Heart left ventricle (tissue), 16 donors: ENCODE results near the gene INTS11. TPM values are rescaled to one million over a fixed set of nuclear protein-coding genes. Genes with fewer than 3 reads are reported as not detected.

Experiments used
- ATAC-seq, 4 donors: fragments of 200-7000 bp; cut with Tn5 transposase; one replicate each; pipeline ENCODE4 v1.9.1; 2020 to 2022; ENCODE audit warnings: moderate library complexity in 4 of 4, mild to moderate bottlenecking in 3 of 4, moderate number of reproducible peaks in 1 of 4
- DNase-seq, 5 donors: peaks; one replicate each; pipeline ENCODE4 v3.0.0-alpha.2; 2020
- H3K27ac ChIP-seq, 12 donors: fragments of 200-600 bp; sonication (generic) in 4 of 12; one replicate each; pipeline versions ENCODE4 v1.5.0 to v1.8.0; 2016 to 2022; ENCODE audit warnings: mild to moderate bottlenecking in 2 of 12
- H3K27me3 ChIP-seq, 9 donors: fragments of 200-600 bp; sonication (generic) in 2 of 9; one replicate each; pipeline versions ENCODE4 v1.5.1 to v1.8.0; 2016 to 2022; ENCODE audit warnings: mild to moderate bottlenecking in 3 of 9
- H3K36me3 ChIP-seq, 9 donors: fragments of 200-600 bp; sonication (generic) in 2 of 9; one replicate each; pipeline versions ENCODE4 v1.5.0 to v1.8.0; 2018 to 2022; ENCODE audit warnings: mild to moderate bottlenecking in 2 of 9
- H3K4me1 ChIP-seq, 12 donors: fragments of 200-600 bp; sonication (generic) in 4 of 12; one replicate each; pipeline versions ENCODE4 v1.5.0 to v1.8.0; 2016 to 2022; ENCODE audit warnings: mild to moderate bottlenecking in 3 of 12
- H3K4me3 ChIP-seq, 12 donors: fragments of 200-600 bp; sonication (generic) in 4 of 12; one replicate each; pipeline versions ENCODE4 v1.5.0 to v1.8.0; 2017 to 2022; ENCODE audit warnings: mild to moderate bottlenecking in 9 of 12, moderate library complexity in 4 of 12
- H3K9me3 ChIP-seq, 12 donors: fragments of 200-600 bp; sonication (generic) in 4 of 12; one replicate each; pipeline versions ENCODE4 v1.5.0 to v1.8.0; 2016 to 2022; ENCODE audit warnings: mild to moderate bottlenecking in 1 of 12
- POLR2A ChIP-seq, 2 donors: fragments of 450-650 bp; IDR thresholded peaks; one replicate each; pipeline ENCODE4 v1.6.1; 2017; ENCODE audit warnings: antibody characterized with exemption in 2 of 2, mild to moderate bottlenecking in 2 of 2, moderate library complexity in 2 of 2
- WGBS, 4 donors: extraction: QIAGEN DNeasy Blood & Tissue Kit in 2 of 4; methylation state at CpG; one replicate each; pipeline versions ENCODE4 v1.1.5 to v1.1.7; 2013 to 2018; 5-methylcytosine and 5-hydroxymethylcytosine counted together
- intact Hi-C, 10 donors: fragments of 100-400 bp; cut with DNase I; formaldehyde crosslinking; loops; one replicate each; pipeline versions ENCODE4 v1.11.1 to v1.14.2; 2022
- polyA plus RNA-seq, 2 donors: library from polyadenylated mRNA; stranded (reverse); fragments of 200-250 nt; gene quantifications; one replicate each; pipeline ENCODE4 v1.2.3, GENCODE V29; 2013
- total RNA-seq, 9 donors: library from RNA; depleted of rRNA in 2 of 9; stranded (reverse); fragments of >200 nt in 2 of 9; fragmentation: NEBNext Ultra II Directional in 3 of 9; extraction: Animal tissue kit (Norgen Biotek cat#: 25700) in 3 of 9; gene quantifications; one replicate each; pipeline versions ENCODE4 v1.1.0 to v1.2.4, GENCODE V29; 2016 to 2023
- TF ChIP-seq, protein P1 (sequence below), 12 donors: fragments of 200-600 bp; sonication (generic) in 4 of 12; IDR thresholded peaks; one replicate each; pipeline versions ENCODE4 v1.5.0 to v1.8.0; 2018 to 2022; ENCODE audit warnings: antibody characterized with exemption in 12 of 12, mild to moderate bottlenecking in 5 of 12
- donor health status: ischemic (EF 13 %, LVEDD 7.1; RV severe dilation, severe dysfunction).
- donor health status: healthy with polysubstance abuse.
- donor health status: DM: no; HTN: yes; CAD: no.
- donor health status: DM: no; HTN: no; CAD: no.
- donor health status: ischemic (EF 25% LVEDD 6.9; RV normal size, moderate dysfunction).
- donor health status: ischemic (EF 25% LVEDD 5.7; RV mildly dilated, moderate dysfunction).
- donor health status: healthy.
- donor health status: DM: yes; HTN: yes; CAD: no.
- donor health status: ischemic (EF 35%, LVEDD 5.7; RV mildly dilated, moderate dysfunction).
- donor health status: nonischemic (EF 11% LVEDD 7.7; RV severe dilation, severe dysfunction).
- donor health status: DM: yes; HTN: yes; CAD: no.
- donor health status: PGD.
- donor health status: ischemic (EF 29% LVEDD 5.4; RV normal size, mild dysfunction).
- donor health status: nonischemic (EF 23%, LVEDD 6.1; RV moderate dilation, normal function).

INTS11 gene
- total and polyA plus RNA-seq, 11 donors, result 46.8 to 117 (median 70.7) TPM

DNA sequence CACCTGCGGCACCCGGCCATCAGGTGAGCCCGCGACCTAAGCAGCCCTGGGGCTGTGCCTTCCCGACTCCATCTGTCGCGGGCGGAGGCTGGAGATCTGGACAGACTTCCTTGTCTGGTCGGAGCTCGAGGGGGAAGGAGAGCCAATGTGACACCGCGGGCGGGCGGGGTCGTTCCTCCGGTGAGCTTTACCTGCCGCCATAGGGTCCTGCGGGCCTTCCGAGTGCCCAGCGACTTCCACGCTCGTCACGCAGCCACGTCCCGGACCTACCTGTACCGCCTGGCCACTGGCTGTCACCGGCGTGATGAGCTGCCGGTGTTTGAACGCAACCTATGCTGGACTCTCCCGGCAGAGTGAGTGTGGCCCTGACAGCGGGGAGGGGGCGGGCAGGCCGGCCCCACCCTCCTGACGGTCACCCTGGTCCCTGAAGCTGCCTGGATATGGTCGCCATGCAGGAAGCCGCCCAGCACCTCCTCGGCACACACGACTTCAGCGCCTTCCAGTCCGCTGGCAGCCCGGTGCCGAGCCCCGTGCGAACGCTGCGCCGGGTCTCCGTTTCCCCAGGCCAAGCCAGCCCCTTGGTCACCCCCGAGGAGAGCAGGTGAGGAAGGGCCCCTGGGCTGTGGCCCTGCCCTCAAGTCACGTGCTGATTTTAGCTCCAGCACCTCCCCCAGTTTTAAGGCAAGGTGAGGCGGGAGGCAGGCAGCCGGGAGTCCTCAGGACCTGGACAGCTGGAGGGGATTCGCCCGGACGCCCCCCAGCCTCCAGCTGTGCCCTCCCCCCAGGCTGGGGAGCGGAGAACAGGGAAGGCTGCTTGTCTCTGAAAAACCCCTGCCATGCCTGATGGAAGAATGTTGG lies 15.0 kb downstream of the INTS11 start:
- peaks cover 18 to 47% (median 38%) of the 10 kb centered on the region in 12 donors for H3K4me1 ChIP-seq
- no peaks in the 10 kb centered on the region for H3K27me3 ChIP-seq
- TF ChIP-seq POLR2A (IDR thresholded peaks at IDR 0.05), result no peak
- TF ChIP-seq, protein P1, sequence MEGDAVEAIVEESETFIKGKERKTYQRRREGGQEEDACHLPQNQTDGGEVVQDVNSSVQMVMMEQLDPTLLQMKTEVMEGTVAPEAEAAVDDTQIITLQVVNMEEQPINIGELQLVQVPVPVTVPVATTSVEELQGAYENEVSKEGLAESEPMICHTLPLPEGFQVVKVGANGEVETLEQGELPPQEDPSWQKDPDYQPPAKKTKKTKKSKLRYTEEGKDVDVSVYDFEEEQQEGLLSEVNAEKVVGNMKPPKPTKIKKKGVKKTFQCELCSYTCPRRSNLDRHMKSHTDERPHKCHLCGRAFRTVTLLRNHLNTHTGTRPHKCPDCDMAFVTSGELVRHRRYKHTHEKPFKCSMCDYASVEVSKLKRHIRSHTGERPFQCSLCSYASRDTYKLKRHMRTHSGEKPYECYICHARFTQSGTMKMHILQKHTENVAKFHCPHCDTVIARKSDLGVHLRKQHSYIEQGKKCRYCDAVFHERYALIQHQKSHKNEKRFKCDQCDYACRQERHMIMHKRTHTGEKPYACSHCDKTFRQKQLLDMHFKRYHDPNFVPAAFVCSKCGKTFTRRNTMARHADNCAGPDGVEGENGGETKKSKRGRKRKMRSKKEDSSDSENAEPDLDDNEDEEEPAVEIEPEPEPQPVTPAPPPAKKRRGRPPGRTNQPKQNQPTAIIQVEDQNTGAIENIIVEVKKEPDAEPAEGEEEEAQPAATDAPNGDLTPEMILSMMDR (IDR thresholded peaks at IDR 0.05), result no peak
- 26 to 56% (median 42%) methylated on average over 24 to 57 of the region's 57 CpGs for WGBS, 4 donors
- DNase-seq (no peak), ATAC-seq (no peak)
- intact Hi-C loops, result loop anchor here in 1 of 10 donors (2.0 kb wide), 1 partner anchor 39 kb away; the partner anchor contains the start of gene DVL1
- H3K27ac ChIP-seq, result peak overlapping the region in 11 of 12 donors; percentile 71 to 100 (median 96)
- H3K4me3 ChIP-seq, result peak overlapping the region; percentile 58 to 95 (median 90)
- no peaks in the 10 kb centered on the region for H3K9me3 ChIP-seq
- peaks cover 0 to 49% (median 41%) of the 10 kb centered on the region in 9 donors for H3K36me3 ChIP-seq

DNA sequence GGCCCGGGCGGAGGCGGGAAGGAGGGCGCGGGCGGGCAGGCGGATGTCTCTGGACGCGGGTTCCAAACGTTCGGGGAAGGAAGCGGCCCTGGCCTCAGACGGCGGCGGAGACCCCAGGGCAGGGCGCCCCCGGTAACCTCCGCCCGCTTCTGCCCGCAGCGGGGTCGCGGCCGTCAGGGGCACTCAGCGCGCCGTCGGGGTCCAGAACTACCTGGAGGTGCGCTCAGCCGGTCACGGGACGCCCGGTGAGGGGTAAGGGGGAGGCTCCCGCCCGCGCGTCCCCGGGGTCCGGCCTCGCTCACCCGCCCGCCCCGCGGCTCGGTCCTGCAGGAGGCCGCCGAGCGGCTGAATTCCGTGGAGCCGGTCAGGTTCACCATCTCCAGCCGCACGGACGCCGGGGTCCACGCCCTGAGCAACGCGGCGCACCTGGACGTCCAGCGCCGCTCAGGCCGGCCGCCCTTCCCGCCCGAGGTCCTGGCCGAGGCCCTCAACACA lies 15.7 kb downstream of the INTS11 start:
- Histone ChIP-seq H3K27me3 (no peaks in the 10 kb centered on the region), H3K4me1 (peaks cover 18 to 53% (median 45%) of the 10 kb centered on the region in 12 donors), H3K36me3 (peaks cover 0 to 42% (median 34%) of the 10 kb centered on the region in 9 donors), H3K4me3 (peak overlapping the region; percentile 58 to 95 (median 90)), H3K9me3 (no peaks in the 10 kb centered on the region), H3K27ac (peak overlapping the region; percentile 71 to 100 (median 96))
- DNase-seq (no peak), ATAC-seq (peak in 2 of 4 donors; percentile 0 to 1)
- WGBS, 4 donors, result 0 to 1% (median 0%) methylated on average over 22 to 66 of the region's 66 CpGs; no CpG with 5 or more reads in 1 of the 4 donors
- TF ChIP-seq, protein P1 (IDR thresholded peaks at IDR 0.05), result no peak
- no peak for TF ChIP-seq POLR2A (IDR thresholded peaks at IDR 0.05)
- intact Hi-C loops, result loop anchor here in 1 of 10 donors (2.0 kb wide), 1 partner anchor 40 kb away; the partner anchor contains the start of gene DVL1

DNA sequence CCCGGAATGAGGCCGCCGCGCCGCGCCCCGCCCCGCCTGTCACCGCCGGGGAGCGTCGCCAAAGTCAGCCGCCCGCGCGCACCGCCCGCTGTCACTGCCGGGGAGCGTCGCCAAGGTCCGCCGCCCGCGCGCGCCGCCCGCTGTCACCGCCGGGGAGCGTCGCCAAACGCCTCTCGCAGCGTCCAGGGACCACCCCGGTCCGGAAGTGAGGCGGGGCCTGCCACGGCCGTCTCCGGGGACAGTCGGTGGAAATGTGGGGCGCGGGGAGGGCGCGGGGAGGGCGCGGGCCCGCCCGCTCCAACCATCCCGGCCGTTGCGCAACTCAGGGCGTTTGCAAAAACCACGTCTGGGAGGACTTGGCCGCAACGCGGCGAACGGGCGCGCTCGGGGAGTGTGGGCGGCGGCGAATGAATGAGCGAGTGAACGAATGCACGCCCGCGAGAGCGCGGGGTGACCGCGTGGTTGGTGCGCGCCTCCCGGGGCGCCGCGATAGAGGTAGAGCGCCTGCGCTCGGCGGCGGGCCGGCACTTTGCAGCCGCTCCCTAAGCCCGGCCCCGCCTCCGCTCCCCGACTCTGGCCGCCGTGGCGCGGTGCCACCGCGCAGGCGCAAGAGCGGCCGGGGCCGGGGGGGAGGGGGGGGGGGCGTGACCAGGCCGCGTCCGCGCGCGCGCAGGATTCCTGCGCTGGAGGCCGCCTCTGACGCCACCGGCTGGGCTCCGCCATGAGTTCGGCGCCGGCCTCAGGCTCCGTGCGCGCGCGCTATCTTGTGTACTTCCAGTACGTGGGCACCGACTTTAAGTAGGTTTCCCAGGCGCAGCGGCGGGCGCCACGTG lies 16.3 kb downstream of the INTS11 start, which contains the start of the genes ACAP3 and PUSL1:
ACAP3 (minus strand) TSS at position 8 of the 833 bp plus-strand sequence. CDS start 115 bp downstream, outside the sequence.
PUSL1 (plus strand) TSS at position 675 of the 833 bp plus-strand sequence; CDS start at position 722, 47 bp downstream.
- DNase-seq (peak; percentile 89 to 94 (median 93)), ATAC-seq (peak; percentile 38 to 78 (median 71))
- Histone ChIP-seq H3K27ac (peak within 1 kb of the TSS; percentile 89 to 100 (median 96)), H3K36me3 (peaks cover 0 to 35% (median 27%) of the 10 kb centered on the region in 9 donors), H3K4me3 (peak within 1 kb of the TSS; percentile 71 to 95 (median 90)), H3K27me3 (no peaks in the 10 kb centered on the region), H3K9me3 (no peaks in the 10 kb centered on the region), H3K4me1 (peaks cover 18 to 58% (median 45%) of the 10 kb centered on the region in 12 donors)
- WGBS, 4 donors, result 0 to 2% (median 1%) methylated on average over 18 to 131 of the region's 131 CpGs
- TF ChIP-seq, protein P1 (IDR thresholded peaks at IDR 0.05), result peak in 3 of 12 donors; percentile 3 to 19 (median 11)
- no peak for TF ChIP-seq POLR2A (IDR thresholded peaks at IDR 0.05)
- intact Hi-C loops, result loop anchor here in 1 of 10 donors (2.0 kb wide), 1 partner anchor 41 kb away; the partner anchor contains the start of gene DVL1
